DMS153 treated with DMSO at 0.1 percent for 48 hours (cell line): ENCODE data around the gene BRMS1L.
"Not testable (repeated sequence)": the region's sequence is repeated elsewhere in the genome, so short reads cannot be mapped to it uniquely, and the experiment has no call there.

ENCODE experiments used
- DNase-seq: peaks from one replicate; lab custom pipeline; 2025; ENCODE audit not compliant: unreplicated experiment; lab: John Stamatoyannopoulos, UW

Gene BRMS1L

DNA sequence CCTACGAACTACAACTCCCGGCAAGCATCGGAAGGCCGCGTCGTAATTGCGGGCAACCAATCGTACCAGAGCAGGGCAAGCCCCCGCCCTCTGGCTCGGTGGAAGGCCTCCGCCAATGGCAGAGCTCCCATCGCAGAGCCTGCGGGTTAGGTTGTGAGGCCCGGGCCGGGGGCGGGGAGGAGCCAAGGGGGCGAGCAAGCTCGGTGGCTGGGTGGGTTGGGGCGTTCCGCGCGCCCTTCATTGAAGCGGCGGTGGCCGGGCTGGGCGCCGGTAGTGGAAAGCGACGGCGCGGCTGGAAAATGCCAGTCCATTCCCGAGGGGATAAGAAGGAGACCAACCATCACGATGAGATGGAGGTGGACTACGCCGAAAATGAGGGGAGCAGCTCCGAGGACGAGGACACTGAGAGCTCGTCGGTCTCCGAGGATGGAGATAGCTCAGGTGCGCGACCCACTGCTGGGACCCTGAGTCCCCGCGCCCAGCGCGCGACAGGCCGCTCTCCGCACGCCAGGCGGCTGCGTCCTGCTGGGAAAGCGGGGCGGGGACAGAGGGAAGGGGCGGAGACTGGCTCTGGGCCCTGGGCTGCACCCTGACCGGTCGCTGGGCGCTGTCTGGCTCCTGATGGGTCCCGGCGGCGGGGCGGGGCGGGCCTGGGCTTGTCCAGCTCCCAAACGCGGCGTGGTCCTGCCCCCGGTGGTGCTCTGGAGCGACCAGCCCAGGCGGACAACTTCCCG lies at the start of gene BRMS1L:
Gene BRMS1L, plus strand, starts transcription at position 121 of the 734 bp plus-strand sequence. Its CDS starts 179 bp downstream, at position 300.
- DNase-seq: peak; percentile 98

GRCh38 chr14:35776823-35777222 lies 49.3 kb upstream of the BRMS1L start:
- no peak for DNase-seq

DNA sequence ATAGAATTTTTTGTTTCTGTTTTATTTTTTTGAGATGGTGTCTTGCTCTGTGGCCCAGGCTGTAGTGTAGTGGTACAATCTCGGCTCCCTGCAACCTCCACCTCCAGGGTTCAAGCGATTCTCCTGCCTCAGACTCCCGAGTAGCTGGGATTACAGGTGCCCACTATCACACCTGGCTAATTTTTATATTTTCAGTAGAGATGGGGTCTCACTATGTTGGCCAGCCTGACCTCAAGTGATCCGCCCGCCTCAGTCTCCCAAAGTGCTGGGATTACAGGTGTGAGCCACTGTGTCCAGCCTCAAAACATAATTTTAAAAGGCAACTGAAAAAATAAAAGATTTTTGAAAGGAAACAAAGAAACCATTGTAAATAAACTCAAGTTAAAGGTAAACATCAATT lies 48.6 kb upstream of the BRMS1L start:
- not testable (repeated sequence) for DNase-seq

DNA sequence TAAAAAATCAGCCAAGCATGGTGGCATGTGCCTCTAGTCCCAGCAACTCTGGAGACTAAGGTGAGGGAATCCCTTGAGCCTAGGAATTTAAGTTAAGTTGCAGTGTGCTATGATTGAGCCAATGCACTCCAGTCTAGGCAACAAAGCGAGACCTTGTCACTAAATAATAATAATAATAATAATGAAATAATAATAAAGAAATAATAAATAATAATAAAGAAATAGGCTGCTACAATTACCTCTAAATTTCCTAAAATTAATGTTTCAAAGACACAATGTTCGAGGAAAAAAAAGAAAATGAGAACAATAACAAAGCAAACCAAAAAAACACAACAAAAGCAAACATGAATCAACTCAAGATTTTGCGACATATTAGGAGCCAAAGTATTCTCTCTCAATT lies 46.8 kb upstream of the BRMS1L start:
- DNase-seq: no peak

GRCh38 chr14:35783699-35784098 lies 42.4 kb upstream of the BRMS1L start:
- no peak for DNase-seq

DNA sequence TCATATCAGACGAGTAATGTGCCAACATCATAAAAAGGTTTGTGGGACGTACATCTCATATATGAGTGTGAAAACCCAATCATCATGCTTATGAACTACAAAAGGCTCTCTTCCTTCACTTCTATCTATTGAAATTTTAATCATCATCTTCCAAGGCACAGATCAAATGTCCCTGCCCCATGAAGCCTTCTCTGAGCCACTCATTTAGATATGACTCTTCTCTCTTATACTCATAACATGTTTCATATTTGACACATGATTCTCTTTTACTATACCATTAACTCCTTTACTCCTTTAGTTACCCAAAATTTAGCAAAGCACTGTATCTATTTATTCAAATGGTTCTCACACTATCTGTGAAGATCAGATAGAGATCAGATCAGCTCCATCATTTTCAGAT lies 39.3 kb upstream of the BRMS1L start:
- DNase-seq: no peak

DNA sequence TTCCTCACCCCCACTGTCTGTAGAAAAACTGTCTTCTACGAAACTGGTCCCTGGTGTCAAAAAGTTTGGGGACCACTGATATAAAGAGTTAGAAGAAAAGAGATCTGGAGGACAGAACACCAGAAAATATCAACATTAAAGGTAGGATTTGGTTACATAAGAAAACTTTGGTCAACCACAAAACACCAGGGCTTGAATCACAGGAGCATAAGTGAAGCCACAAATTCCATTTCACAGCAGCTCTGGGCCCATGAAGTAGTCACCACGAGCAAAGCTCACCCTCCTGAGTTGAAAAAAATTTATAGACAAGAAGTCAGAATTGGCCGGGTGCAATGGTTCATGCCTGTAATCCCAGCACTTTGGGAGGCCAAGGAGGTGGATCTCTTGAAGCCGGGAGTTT lies 36.5 kb upstream of the BRMS1L start:
- no peak for DNase-seq

- DNase-seq: no peak
These were observed 28.3 kb upstream of the BRMS1L start for GRCh38 chr14:35797796-35798195.

GRCh38 chr14:35806006-35806907 lies 19.9 kb upstream of the BRMS1L start:
- no peak for DNase-seq

DNA sequence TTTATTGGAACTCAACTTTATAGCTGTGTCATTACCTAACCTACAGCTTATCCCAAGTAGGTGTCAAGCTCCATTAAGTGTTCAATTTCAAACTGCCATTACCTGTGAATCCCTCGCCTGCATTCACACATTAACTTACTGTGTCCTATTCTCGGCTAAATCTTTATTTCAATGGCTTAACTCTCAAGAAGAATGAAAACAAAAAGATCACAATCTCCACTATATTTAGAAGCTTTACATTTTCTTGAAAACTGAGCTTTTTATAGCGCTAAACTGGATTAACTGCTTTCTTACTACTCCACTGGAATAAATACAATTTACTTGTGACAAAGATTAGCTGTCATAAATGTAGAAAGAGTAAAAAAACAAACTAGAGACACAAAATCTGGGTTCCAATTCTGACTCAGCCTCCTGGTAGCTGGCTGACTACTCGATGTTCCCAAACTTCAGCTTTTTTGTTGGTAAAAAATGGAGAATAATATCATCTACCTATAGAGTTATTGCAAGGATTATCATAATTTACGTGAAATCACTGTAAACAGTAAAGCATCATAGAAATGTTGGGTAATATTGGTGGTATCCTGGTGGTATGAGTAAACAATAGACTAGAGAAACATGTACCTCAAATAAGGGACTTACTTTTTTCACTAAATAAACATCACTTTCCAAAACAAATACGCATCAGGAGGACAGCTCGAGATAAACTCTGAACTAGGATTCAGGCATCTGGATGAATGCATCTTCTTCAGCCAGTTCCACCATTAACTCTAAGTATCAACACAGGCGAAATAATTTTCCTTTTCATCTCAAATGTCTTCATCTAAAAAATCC lies 18.8 kb upstream of the BRMS1L start:
- DNase-seq: no peak

DNA sequence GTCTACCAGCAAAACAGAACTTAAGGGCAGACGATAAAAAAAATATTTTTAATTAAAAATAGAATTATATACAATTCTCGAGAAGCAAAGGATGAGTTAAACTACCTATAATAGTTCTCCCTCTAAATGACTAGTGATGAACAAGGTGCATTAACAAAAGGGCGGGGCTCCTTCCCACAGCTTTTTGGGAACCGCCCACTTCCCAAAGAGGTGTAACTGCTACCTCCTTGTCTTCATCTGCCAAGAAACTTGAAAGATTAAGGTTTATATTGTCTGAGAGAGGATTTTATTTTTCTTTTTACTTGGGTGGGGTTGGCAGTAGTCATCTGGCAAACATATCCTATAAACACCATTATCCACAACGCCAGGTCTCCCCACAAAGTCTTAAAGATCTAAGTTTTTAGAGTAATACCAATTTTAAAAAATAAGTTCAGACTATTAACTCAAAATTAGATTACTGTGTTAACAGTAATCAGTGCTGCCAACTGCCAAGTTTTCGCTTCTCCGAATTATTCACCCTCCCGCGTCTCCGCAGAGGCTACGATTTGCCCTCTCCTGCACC lies 18.0 kb upstream of the BRMS1L start:
- no peak for DNase-seq

GRCh38 chr14:35808638-35809563 lies 17.2 kb upstream of the BRMS1L start, which contains the start of gene RALGAPA1:
RALGAPA1 (minus strand) TSS chr14:35809295; CDS start chr14:35808835, 460 bp downstream.
- DNase-seq: peak; percentile 92

GRCh38 chr14:35809597-35809996 lies 16.5 kb upstream of the BRMS1L start:
- no peak for DNase-seq

GRCh38 chr14:35810963-35811362 lies 15.2 kb upstream of the BRMS1L start:
- no peak for DNase-seq

DNA sequence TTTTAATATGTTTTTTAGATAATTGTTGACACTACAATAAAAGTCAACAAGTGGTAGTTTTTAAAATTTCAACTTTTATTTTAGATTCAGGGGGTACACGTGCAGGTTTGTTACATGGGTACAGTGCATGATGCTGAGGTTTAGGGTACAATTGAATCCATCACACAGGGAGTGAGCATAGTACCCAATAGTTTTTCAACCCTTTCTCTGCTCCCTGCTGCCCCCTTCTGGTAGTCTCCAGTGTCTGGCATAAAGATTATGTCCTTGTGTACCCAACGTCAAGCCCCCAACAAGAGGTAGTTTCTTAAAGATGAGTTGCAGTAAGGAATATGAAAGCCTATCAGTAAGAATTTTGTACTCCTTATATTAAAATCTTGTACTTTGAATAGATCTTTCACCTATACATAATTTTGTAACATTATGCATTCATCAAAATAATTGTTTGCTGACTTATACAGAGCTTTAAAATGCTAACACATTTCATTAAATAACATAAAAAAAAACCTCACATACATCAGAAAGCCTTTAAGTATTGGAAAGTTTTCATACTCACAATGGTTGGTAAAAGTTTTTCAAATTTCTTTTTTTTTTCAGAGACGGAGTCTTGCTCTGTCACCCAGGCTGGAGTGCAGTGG lies 11.7 kb upstream of the BRMS1L start:
- peak; percentile 17 for DNase-seq

GRCh38 chr14:35818346-35819115 lies 7.6 kb upstream of the BRMS1L start:
- DNase-seq: no peak

DNA sequence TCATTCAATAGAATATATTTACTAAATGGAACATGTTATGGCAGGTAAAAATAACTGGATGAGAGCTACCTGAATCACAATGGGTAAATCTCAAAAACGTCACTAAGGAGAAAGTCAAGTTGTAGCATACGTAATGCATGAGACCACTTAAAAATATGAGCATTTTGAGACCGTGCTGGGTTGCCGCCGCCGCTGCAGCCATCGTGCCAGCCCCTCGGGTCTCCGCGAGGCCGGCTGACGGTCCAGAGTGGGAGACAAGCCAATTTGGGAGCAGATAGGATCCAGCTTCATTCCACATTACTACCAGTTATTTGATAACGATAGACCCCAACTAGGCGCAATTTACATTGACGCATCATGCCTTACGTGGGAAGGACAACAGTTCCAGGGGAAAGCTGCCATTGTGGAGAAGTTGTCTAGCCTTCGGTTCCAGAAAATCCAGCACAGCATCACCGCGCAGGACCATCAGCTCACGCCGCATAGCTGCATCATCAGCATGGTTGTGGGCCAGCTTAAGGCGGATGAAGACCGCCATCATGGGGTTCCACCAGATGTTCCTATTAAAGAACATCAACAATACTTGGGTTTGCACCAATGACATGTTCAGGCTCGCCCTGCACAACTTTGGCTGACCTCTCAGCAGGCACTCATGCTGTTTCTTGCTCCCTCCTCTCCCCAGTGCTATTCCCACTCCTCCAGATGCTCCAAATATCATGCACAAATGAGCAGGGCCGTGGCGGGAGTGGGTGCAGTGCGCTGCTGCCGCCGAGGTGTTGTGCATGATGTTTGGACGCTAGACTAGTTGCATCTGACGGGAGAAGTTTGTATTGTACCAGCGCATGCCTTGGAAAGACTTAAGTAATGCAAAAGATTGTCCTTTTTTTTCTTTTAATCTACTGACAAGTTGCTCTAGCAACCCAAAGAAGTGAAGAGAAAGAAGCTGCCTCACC lies 6.3 kb upstream of the BRMS1L start:
- no peak for DNase-seq
